Dedifferentiated amniotic fluid mesenchymal stem cell (primary cell): ENCODE measurements around the gene HVCN1.
"Not testable (repeated sequence)": the region's sequence is repeated elsewhere in the genome, so short reads cannot be mapped to it uniquely, and the experiment has no call there.

Experiments used
- DNase-seq: peaks from one replicate; pipeline ENCODE4 v3.0.0-alpha.2; 2016; ENCODE audit errors: extremely low spot score

Gene HVCN1

GRCh38 chr12:110688446-110689280 lies at the start of gene HVCN1:
TSS of gene HVCN1 (minus strand) at chr12:110689115. CDS start at chr12:110683245, 5,870 bp downstream.
- no peak for DNase-seq

- DNase-seq = no peak
Observed at GRCh38 chr12:110737532-110737931, 48.6 kb upstream of the HVCN1 start.

- not testable (repeated sequence) for DNase-seq
Observed at GRCh38 chr12:110737016-110737415, 48.1 kb upstream of the HVCN1 start.

GRCh38 chr12:110733900-110734299 lies 45.0 kb upstream of the HVCN1 start:
- no peak for DNase-seq

GRCh38 chr12:110733089-110733715 lies 44.3 kb upstream of the HVCN1 start:
- DNase-seq = no peak

- DNase-seq = no peak
Observed at GRCh38 chr12:110732572-110732971, 43.7 kb upstream of the HVCN1 start.

GRCh38 chr12:110731479-110731878 lies 42.6 kb upstream of the HVCN1 start:
- no peak for DNase-seq

- DNase-seq = no peak
Observed at GRCh38 chr12:110728628-110729027, 39.7 kb upstream of the HVCN1 start.

- DNase-seq = no peak
Observed at GRCh38 chr12:110726708-110727369, 37.9 kb upstream of the HVCN1 start.

GRCh38 chr12:110726028-110726427 lies 37.1 kb upstream of the HVCN1 start:
- no peak for DNase-seq

- DNase-seq = no peak
Observed at GRCh38 chr12:110725267-110725666, 36.4 kb upstream of the HVCN1 start.

GRCh38 chr12:110722892-110723291 lies 34.0 kb upstream of the HVCN1 start:
- not testable (repeated sequence) for DNase-seq

- DNase-seq = no peak
Observed at GRCh38 chr12:110721570-110721969, 32.7 kb upstream of the HVCN1 start.

GRCh38 chr12:110720516-110720915 lies 31.6 kb upstream of the HVCN1 start:
- DNase-seq = no peak

- DNase-seq = no peak
Observed at GRCh38 chr12:110718222-110718908, 29.4 kb upstream of the HVCN1 start.

GRCh38 chr12:110717037-110717436 lies 28.1 kb upstream of the HVCN1 start:
- no peak for DNase-seq

GRCh38 chr12:110708917-110709316 lies 20.0 kb upstream of the HVCN1 start:
- DNase-seq = no peak

GRCh38 chr12:110705309-110705708 lies 16.4 kb upstream of the HVCN1 start:
- DNase-seq = no peak

GRCh38 chr12:110704750-110705149 lies 15.8 kb upstream of the HVCN1 start:
- no peak for DNase-seq

GRCh38 chr12:110704231-110704630 lies 15.3 kb upstream of the HVCN1 start:
- DNase-seq = no peak

GRCh38 chr12:110702081-110702480 lies 13.2 kb upstream of the HVCN1 start:
- DNase-seq = no peak
